SU-DHL-6 (cell line): ENCODE results near the gene TMEM37.

Experiments
- H2AFZ ChIP-seq: fragments of 200-600 bp; sonication (generic); 2 replicates; pipeline ENCODE4 v1.6.1; 2014; ENCODE audit warnings: low read depth, mild to moderate bottlenecking, moderate library complexity, mixed read lengths, antibody characterized with exemption, low read length; ENCODE audit not compliant: severe bottlenecking
- H3F3A ChIP-seq: fragments of 200-600 bp; shearing (Covaris generic); 2 replicates; pipeline ENCODE4 v1.6.0; 2016; ENCODE audit warnings: antibody characterized with exemption, mild to moderate bottlenecking; ENCODE audit not compliant: insufficient read depth
- H3K27ac ChIP-seq: fragments of 200-600 bp; sonication (generic); 2 replicates; pipeline ENCODE4 v1.5.1; 2016; ENCODE audit warnings: low read depth, mild to moderate bottlenecking, low read length, moderate library complexity, mixed read lengths
- H3K27me3 ChIP-seq: fragments of 200-600 bp; sonication (generic), shearing (Covaris generic); 2 replicates; pipeline ENCODE4 v1.6.0; 2014; ENCODE audit warnings: mild to moderate bottlenecking, low read length
- H3K36me3 ChIP-seq: fragments of 200-600 bp; sonication (generic); 2 replicates; pipeline ENCODE4 v1.6.1; 2014; ENCODE audit warnings: mild to moderate bottlenecking, low read length, mixed read lengths
- H3K4me2 ChIP-seq: fragments of 300-600, 200-600 bp; shearing (Covaris generic), sonication (generic); 2 replicates; pipeline ENCODE4 v1.6.0; 2014; ENCODE audit warnings: low read length, low read depth, mild to moderate bottlenecking; ENCODE audit not compliant: poor library complexity, severe bottlenecking
- H3K4me3 ChIP-seq: fragments of 200-600 bp; sonication (generic); 2 replicates; pipeline ENCODE4 v1.5.1; 2014; ENCODE audit warnings: antibody characterized with exemption, low read length, mild to moderate bottlenecking, mixed read lengths; ENCODE audit not compliant: insufficient read depth, poor library complexity, severe bottlenecking
- H3K79me2 ChIP-seq: fragments of 200-600 bp; sonication (generic); 2 replicates; pipeline ENCODE4 v1.6.1; 2014; ENCODE audit warnings: mild to moderate bottlenecking, low read length, moderate library complexity; ENCODE audit not compliant: insufficient read depth
- H3K9ac ChIP-seq: fragments of 200-600 bp; sonication (generic); 2 replicates; pipeline ENCODE4 v1.7.0; 2014; ENCODE audit warnings: mild to moderate bottlenecking, low read length
- H3K9me2 ChIP-seq: fragments of 200-600 bp; sonication (generic); replicated peaks from 2 replicates; pipeline ENCODE4 v1.6.1; 2014; ENCODE audit warnings: low read length; ENCODE audit not compliant: insufficient read depth
- H3K9me3 ChIP-seq: fragments of 200-600 bp; sonication (generic); 2 replicates; pipeline ENCODE4 v1.6.1; 2014; ENCODE audit warnings: low read length, mixed read lengths; ENCODE audit not compliant: insufficient read depth
- H4K20me1 ChIP-seq: fragments of 200-600 bp; sonication (generic); 2 replicates; pipeline ENCODE4 v1.6.1; 2014; ENCODE audit warnings: low read depth, mild to moderate bottlenecking, antibody characterized with exemption, low read length, moderate library complexity, mixed read lengths
- EZH2phosphoT487 ChIP-seq: fragments of 200-600 bp; sonication (generic), shearing (Covaris generic); conservative IDR thresholded peaks from 2 replicates; pipeline ENCODE4 v1.6.1; 2018; ENCODE audit warnings: mild to moderate bottlenecking, antibody characterized with exemption, low read length, moderate library complexity, mixed read lengths
- TF ChIP-seq, protein P1 (sequence below): fragments of 200-600 bp; sonication (generic); IDR thresholded peaks from one replicate; pipeline ENCODE4 v1.5.1; 2017; ENCODE audit warnings: antibody characterized with exemption, mild to moderate bottlenecking, low read length, moderate library complexity; ENCODE audit not compliant: insufficient read depth, poor library complexity, severe bottlenecking

The TMEM37 gene

DNA sequence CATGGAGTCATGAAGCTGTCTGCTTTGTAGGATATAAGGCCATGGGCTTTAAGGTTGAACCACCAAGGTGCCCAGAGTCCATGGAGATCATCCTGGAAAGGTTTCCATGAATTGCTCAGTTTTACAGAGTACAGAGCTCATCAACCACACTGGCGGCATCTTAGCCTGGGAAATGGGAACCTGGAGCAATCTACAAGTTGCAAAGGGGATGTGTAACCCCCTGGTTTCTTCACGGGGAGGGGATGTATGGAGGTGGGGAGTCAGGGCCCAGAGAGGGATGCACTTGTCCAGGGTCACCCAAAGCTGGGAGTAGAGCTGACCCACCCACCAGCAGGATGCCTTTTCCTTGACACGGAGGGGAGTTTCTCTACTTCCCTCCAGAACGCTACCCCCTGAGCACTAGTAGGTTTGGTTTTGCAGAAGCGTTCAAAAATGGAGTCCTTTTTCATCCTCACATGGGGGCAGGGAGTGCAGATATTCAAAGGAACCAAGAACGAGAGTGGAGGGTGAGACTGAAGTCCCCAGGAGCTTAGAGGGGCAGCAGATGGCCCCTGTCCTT is 7.2 kb downstream of the TMEM37 start:
- no peaks in the 10 kb centered on the region for H3K36me3 ChIP-seq
- no peak overlapping the region for H3K4me3 ChIP-seq
- H3K27ac ChIP-seq = no peak overlapping the region
- no peak for TF ChIP-seq EZH2phosphoT487
- no peaks in the 10 kb centered on the region for H4K20me1 ChIP-seq
- no peak overlapping the region for H3K9ac ChIP-seq
- no peak overlapping the region for H2AFZ ChIP-seq
- H3K27me3 ChIP-seq = no peaks in the 10 kb centered on the region
- H3K9me3 ChIP-seq = no peaks in the 10 kb centered on the region
- no peaks in the 10 kb centered on the region for H3K79me2 ChIP-seq
- no peak overlapping the region for H3K4me2 ChIP-seq
- no peaks in the 10 kb centered on the region for H3F3A ChIP-seq
- H3K9me2 ChIP-seq = no peaks in the 10 kb centered on the region

DNA sequence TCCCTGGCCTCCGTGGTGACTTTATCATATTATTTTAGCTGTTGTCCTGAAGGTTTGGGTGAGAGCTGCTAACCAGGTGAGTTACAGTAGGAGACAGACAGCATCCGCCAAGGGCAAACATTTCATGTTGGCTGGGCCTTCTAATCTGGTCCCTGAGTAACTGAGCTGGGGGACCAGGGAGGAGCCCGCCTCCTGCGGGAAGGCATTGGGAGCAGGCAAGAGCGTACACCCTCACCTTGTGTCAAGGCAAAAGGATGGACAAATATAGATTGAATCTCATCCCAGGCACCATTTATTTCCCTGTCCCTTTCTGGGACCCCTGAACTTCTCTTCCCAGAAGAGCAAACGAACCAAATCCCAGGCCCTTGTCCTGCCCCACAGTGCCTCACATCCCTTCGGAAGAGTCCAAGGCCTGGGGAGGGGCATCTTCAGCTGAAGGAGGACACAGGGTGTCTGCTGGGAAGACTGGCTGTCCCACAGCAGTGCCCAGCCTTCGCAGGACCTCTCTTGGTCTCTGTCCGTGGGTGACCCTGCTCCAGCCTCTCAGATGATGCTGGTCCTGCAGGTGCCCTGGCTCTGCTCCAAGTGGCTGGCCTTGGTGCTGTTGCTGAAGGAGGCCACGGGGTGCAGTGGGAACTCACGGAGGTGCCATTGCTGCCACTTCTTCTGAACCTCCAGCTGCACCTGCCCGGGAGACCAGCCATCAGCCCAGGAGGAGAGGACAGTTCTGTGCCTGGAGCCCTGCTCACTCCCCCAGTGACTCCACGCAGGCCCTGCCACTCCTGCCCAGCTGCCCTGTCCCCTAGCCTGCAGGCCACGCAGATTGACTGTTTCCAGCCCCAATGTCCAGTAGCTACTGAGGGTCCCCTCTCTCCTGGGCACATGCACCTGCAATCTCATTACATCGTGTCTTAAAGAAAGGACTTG is 8.2 kb downstream of the TMEM37 start:
- Histone ChIP-seq H3K4me3 (no peak overlapping the region), H3K36me3 (no peaks in the 10 kb centered on the region), H3K9me2 (no peaks in the 10 kb centered on the region), H3K27ac (no peak overlapping the region), H3K27me3 (no peaks in the 10 kb centered on the region), H2AFZ (no peak overlapping the region), H3F3A (no peaks in the 10 kb centered on the region), H3K79me2 (no peaks in the 10 kb centered on the region), H4K20me1 (no peaks in the 10 kb centered on the region), H3K4me2 (no peak overlapping the region), H3K9ac (no peak overlapping the region), H3K9me3 (no peaks in the 10 kb centered on the region)
- TF ChIP-seq EZH2phosphoT487 = no peak

DNA sequence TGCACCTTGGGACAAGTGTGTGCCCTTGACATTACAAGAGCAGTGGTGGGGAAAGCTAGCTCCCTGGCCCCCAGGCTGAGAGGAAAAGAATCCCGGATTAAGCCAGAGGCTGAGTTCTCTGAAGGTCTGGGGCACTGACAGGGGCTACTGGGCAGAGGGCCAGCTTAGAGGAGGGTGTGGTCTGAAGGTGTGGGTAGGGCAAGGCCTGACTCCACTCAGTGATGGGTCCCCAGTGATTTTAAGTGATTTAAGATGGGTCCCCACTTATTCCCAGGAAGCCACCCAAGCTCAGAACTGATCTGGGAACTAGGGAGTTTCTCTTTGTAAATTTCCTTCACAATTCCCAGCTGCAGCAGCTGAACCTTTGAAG is 8.8 kb downstream of the TMEM37 start:
- no peak overlapping the region for H3K27ac ChIP-seq
- H3K9ac ChIP-seq = no peak overlapping the region
- TF ChIP-seq, protein P1, sequence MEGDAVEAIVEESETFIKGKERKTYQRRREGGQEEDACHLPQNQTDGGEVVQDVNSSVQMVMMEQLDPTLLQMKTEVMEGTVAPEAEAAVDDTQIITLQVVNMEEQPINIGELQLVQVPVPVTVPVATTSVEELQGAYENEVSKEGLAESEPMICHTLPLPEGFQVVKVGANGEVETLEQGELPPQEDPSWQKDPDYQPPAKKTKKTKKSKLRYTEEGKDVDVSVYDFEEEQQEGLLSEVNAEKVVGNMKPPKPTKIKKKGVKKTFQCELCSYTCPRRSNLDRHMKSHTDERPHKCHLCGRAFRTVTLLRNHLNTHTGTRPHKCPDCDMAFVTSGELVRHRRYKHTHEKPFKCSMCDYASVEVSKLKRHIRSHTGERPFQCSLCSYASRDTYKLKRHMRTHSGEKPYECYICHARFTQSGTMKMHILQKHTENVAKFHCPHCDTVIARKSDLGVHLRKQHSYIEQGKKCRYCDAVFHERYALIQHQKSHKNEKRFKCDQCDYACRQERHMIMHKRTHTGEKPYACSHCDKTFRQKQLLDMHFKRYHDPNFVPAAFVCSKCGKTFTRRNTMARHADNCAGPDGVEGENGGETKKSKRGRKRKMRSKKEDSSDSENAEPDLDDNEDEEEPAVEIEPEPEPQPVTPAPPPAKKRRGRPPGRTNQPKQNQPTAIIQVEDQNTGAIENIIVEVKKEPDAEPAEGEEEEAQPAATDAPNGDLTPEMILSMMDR = no peak
- TF ChIP-seq EZH2phosphoT487 = no peak
- no peak overlapping the region for H3K4me2 ChIP-seq
- H3K9me2 ChIP-seq = no peaks in the 10 kb centered on the region
- H3F3A ChIP-seq = no peaks in the 10 kb centered on the region
- no peaks in the 10 kb centered on the region for H3K9me3 ChIP-seq
- no peaks in the 10 kb centered on the region for H3K79me2 ChIP-seq
- no peak overlapping the region for H3K4me3 ChIP-seq
- no peaks in the 10 kb centered on the region for H3K36me3 ChIP-seq
- no peak overlapping the region for H2AFZ ChIP-seq
- H4K20me1 ChIP-seq = no peaks in the 10 kb centered on the region
- no peaks in the 10 kb centered on the region for H3K27me3 ChIP-seq

DNA sequence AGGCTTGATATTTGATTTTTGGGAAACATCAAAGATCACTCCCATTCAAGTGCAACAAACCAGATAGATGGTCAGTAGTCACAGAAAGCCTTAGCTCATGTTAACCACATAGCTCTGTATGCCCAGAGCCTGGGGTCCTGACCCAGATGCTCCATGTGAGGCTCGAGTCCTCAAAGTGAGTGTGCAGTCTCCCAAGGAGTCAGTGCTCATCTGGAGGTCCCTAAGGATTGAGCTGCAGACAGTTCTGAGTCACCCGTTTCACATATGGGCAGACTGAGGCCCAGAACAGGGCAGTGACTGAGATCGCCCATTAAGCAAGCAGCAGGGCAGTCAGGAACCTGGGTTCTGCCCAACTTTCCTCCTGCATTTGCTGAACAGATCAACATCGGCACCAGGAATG is 9.2 kb downstream of the TMEM37 start:
- no peaks in the 10 kb centered on the region for H3K36me3 ChIP-seq
- H3K27ac ChIP-seq = no peak overlapping the region

More for the DNA sequence above, 9.2 kb downstream of the TMEM37 start:
- H2AFZ ChIP-seq = no peak overlapping the region
- H3K79me2 ChIP-seq = no peaks in the 10 kb centered on the region
- H3F3A ChIP-seq = no peaks in the 10 kb centered on the region
- H3K4me2 ChIP-seq = no peak overlapping the region
- no peak for TF ChIP-seq EZH2phosphoT487
- TF ChIP-seq, protein P1 = no peak
- H3K9ac ChIP-seq = no peak overlapping the region
- H3K9me2 ChIP-seq = no peaks in the 10 kb centered on the region
- no peaks in the 10 kb centered on the region for H3K9me3 ChIP-seq
- H3K27me3 ChIP-seq = no peaks in the 10 kb centered on the region
- H4K20me1 ChIP-seq = no peaks in the 10 kb centered on the region
- no peak overlapping the region for H3K4me3 ChIP-seq
